NCI-H1105 (cell line): Measurements from ENCODE around the gene ATP5F1E.

Experiments
- DNase-seq: peaks from one replicate; lab custom pipeline; 2025; lab: John Stamatoyannopoulos, UW

ATP5F1E gene

GRCh38 chr20:59032023-59032712 lies at the start of gene ATP5F1E:
TSS of gene ATP5F1E (minus strand) at chr20:59032335. CDS start at chr20:59032251, 84 bp downstream.
- peak; percentile 97 for DNase-seq

GRCh38 chr20:59081036-59081435 lies 48.9 kb upstream of the ATP5F1E start:
- no peak for DNase-seq

- DNase-seq: no peak
Measured at GRCh38 chr20:59078231-59078630, 46.1 kb upstream of the ATP5F1E start.

GRCh38 chr20:59077705-59078104 lies 45.6 kb upstream of the ATP5F1E start:
- DNase-seq: no peak

- no peak for DNase-seq
Measured at GRCh38 chr20:59075934-59076508, 43.9 kb upstream of the ATP5F1E start.

GRCh38 chr20:59074456-59074855 lies 42.3 kb upstream of the ATP5F1E start:
- DNase-seq: no peak

GRCh38 chr20:59073582-59073981 lies 41.4 kb upstream of the ATP5F1E start:
- DNase-seq: no peak

- no peak for DNase-seq
Measured at GRCh38 chr20:59071216-59071615, 39.1 kb upstream of the ATP5F1E start.

- DNase-seq: no peak
Measured at GRCh38 chr20:59069026-59069425, 36.9 kb upstream of the ATP5F1E start.

- DNase-seq: no peak
Measured at GRCh38 chr20:59068534-59068933, 36.4 kb upstream of the ATP5F1E start.

- peak; percentile 96 for DNase-seq
Measured at GRCh38 chr20:59064214-59064722, 32.1 kb upstream of the ATP5F1E start.

GRCh38 chr20:59063358-59064213 lies 31.5 kb upstream of the ATP5F1E start:
- DNase-seq: no peak

GRCh38 chr20:59062081-59062480 lies 29.9 kb upstream of the ATP5F1E start:
- DNase-seq: no peak

GRCh38 chr20:59055302-59055701 lies 23.2 kb upstream of the ATP5F1E start:
- DNase-seq: no peak

GRCh38 chr20:59051666-59052185 lies 19.6 kb upstream of the ATP5F1E start:
- no peak for DNase-seq

- no peak for DNase-seq
Measured at GRCh38 chr20:59050437-59050836, 18.3 kb upstream of the ATP5F1E start.

GRCh38 chr20:59048681-59049030 lies 16.5 kb upstream of the ATP5F1E start:
- DNase-seq: no peak

- no peak for DNase-seq
Measured at GRCh38 chr20:59047938-59048680, 16.0 kb upstream of the ATP5F1E start.

GRCh38 chr20:59046862-59047261 lies 14.7 kb upstream of the ATP5F1E start:
- no peak for DNase-seq

- no peak for DNase-seq
Measured at GRCh38 chr20:59044796-59045195, 12.7 kb upstream of the ATP5F1E start.

- no peak for DNase-seq
Measured at GRCh38 chr20:59044295-59044694, 12.2 kb upstream of the ATP5F1E start.

GRCh38 chr20:59043698-59044097 lies 11.6 kb upstream of the ATP5F1E start:
- DNase-seq: no peak
